K562 (cell line): ENCODE measurements around the gene GLI1. TPM values are rescaled to one million over a fixed set of nuclear protein-coding genes. Genes with fewer than 3 reads are reported as not detected.

Experiments
- ARHGAP35 ChIP-seq: fragments of 450-650 bp; IDR thresholded peaks from 2 replicates; pipeline ENCODE4 v1.6.1; 2018; ENCODE audit not compliant: partially characterized antibody
- CEBPB ChIP-seq: fragments of 450-650 bp; IDR thresholded peaks from 2 replicates; pipeline ENCODE4 v1.6.1; 2016; ENCODE audit warnings: missing genetic modification characterization, missing compliant biosample characterization
- FOXK1 ChIP-seq: sonication (generic); formaldehyde crosslinking; IDR thresholded peaks from 2 replicates; pipeline ENCODE4 v1.8.0; 2022; ENCODE audit warnings: missing genetic modification reagents, mild to moderate bottlenecking, borderline replicate concordance
- HCFC1 ChIP-seq: IDR thresholded peaks from 2 replicates; pipeline ENCODE4 v1.6.1; 2012; ENCODE audit warnings: low read depth, low read length, improper control_type of control experiment
- KDM4B ChIP-seq, 2 experiments: fragments of 450-650 bp in 1 of 2; sonication (generic) in 1 of 2; IDR thresholded peaks; 2 replicates each; pipeline ENCODE4 v1.6.1; 2016 to 2017; ENCODE audit warnings: borderline replicate concordance in 2 of 2, antibody characterized with exemption in 1 of 2, low read depth in 1 of 2, mild to moderate bottlenecking in 1 of 2
- MCM7 ChIP-seq, 2 experiments: fragments of 450-650 bp; IDR thresholded peaks; 2 replicates each; pipeline ENCODE4 v1.6.1; 2016 to 2018
- NCOA6 ChIP-seq: fragments of 450-650 bp; IDR thresholded peaks from 2 replicates; pipeline ENCODE4 v1.6.1; 2017; ENCODE audit warnings: mild to moderate bottlenecking
- NCOR1 ChIP-seq: fragments of 450-650 bp; IDR thresholded peaks from 2 replicates; pipeline ENCODE4 v1.6.1; 2016; ENCODE audit warnings: mild to moderate bottlenecking, moderate library complexity
- RBM34 ChIP-seq: fragments of 200-400 bp; formaldehyde crosslinking; IDR thresholded peaks from 2 replicates; pipeline ENCODE4 v1.6.1; 2018; ENCODE audit warnings: low read length, borderline replicate concordance; ENCODE audit not compliant: insufficient read depth
- SUPT5H ChIP-seq: fragments of 450-650 bp; IDR thresholded peaks from 2 replicates; pipeline ENCODE4 v1.6.1; 2016
- ZBTB1 ChIP-seq: sonication (generic); formaldehyde crosslinking; IDR thresholded peaks from 2 replicates; pipeline ENCODE4 v1.8.1; 2023; ENCODE audit warnings: missing genetic modification reagents, low read depth, mild to moderate bottlenecking, borderline replicate concordance
- ZNF124 ChIP-seq: sonication (generic); formaldehyde crosslinking; IDR thresholded peaks from 2 replicates; pipeline ENCODE4 v1.8.1; 2022; ENCODE audit warnings: missing genetic modification reagents
- ZNF324 ChIP-seq: fragments of 250-450 bp; sonication (Bioruptor Pico); IDR thresholded peaks from 2 replicates; pipeline ENCODE4 v1.4.0; 2020; ENCODE audit warnings: mild to moderate bottlenecking
- ZNF445 ChIP-seq: fragments of 250-450 bp; sonication (Bioruptor Pico); IDR thresholded peaks from 2 replicates; pipeline ENCODE4 v1.4.0; 2020; ENCODE audit warnings: low read depth, mild to moderate bottlenecking, moderate library complexity
- ZNF507 ChIP-seq: conservative IDR thresholded peaks from 2 replicates; pipeline ENCODE4 v1.6.1; 2017; ENCODE audit warnings: missing genetic modification characterization, missing compliant biosample characterization
- polyA plus RNA-seq, 8 experiments: library from polyadenylated mRNA; depleted of rRNA in 4 of 8; stranded (reverse) in 5 of 8; unstranded in 3 of 8; fragments of >200 nt; fragmentation: Nextera tagmentation in 2 of 8; fragmentation: Illumina TruSeq in 1 of 8; extraction: Ambion mirVana in 2 of 8; extraction: Trizol in 1 of 8; gene quantifications; 2 replicates each; pipeline versions ENCODE4 v1.2.1 to v1.2.3, GENCODE V29; 2011 to 2014; ENCODE audit warnings: inconsistent platforms in 1 of 8, missing spikeins in 1 of 8
- total RNA-seq, 7 experiments: library from RNA; depleted of rRNA in 6 of 7; stranded (reverse); fragments of >200 nt in 6 of 7; fragmentation: Illumina TruSeq in 2 of 7; extraction: Trizol in 2 of 7; gene quantifications; 2 replicates each; pipeline versions ENCODE4 v1.2.1 to v1.2.3, GENCODE V29; 2011 to 2021; ENCODE audit warnings: low replicate concordance in 1 of 7
- TF ChIP-seq, protein P1 (sequence below): sonication (generic); formaldehyde crosslinking; IDR thresholded peaks from 2 replicates; pipeline ENCODE4 v1.8.1; 2023; ENCODE audit warnings: mild to moderate bottlenecking, missing genetic modification reagents, moderate library complexity
- TF ChIP-seq, protein P2 (sequence below), 2 experiments: IDR thresholded peaks; 2 replicates each; pipeline ENCODE4 v1.6.1; 2011; ENCODE audit warnings: borderline replicate concordance in 1 of 2, control low read depth in 1 of 2, low read depth in 1 of 2, low read length in 1 of 2, mild to moderate bottlenecking in 1 of 2, mixed read lengths in 1 of 2, moderate library complexity in 1 of 2; ENCODE audit not compliant: insufficient read depth in 1 of 2, insufficient read length in 1 of 2, poor library complexity in 1 of 2, severe bottlenecking in 1 of 2; ENCODE audit errors: extremely low read depth in 1 of 2

GLI1 gene
- total and polyA plus RNA-seq, 9 of the 15 experiments (the other 6 are each of a cell fraction or from before 2014, with no cell fraction given): 0.24 to 3.7 (median 0.61) TPM

DNA sequence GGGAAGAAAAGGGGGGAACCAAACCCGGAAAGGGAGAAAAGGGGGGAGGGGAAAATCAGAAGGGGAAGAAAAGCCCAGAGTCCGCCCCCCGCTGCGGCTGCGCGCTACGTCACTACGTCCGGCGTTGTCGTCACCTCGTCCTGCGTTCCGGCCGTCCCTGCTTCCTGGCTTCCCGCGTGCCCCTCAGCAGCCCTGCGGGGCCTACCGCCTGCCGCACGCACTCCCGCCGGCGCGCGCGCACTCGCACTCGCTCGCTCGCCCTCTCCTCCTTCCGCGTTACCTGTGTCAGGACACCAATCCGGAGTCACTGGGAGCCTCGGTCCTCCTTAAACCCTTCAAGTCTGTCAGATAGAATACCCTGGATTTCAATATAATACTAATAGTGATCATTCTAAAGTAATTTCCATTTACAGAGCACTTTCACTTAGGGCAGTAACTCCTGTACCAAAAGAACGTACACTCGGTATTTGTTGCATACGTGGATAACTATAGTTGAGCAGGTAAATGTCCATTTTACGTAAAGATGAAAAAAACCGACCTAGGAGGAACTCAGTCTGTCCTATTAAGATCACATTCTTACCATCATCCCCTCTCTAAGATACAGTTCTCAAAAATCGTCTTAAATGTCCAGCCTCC, 28.5 kb upstream of the GLI1 start, which contains the start of gene R3HDM2 (continued):
- 0 out of 2 replicates have a peak, but pooled peaks have one; percentile 33 for TF ChIP-seq ZNF445 (CRISPR knock-in tag)
- TF ChIP-seq ZNF324: no peak
- peak; percentile 90 for TF ChIP-seq NCOA6
- TF ChIP-seq ZBTB1 (CRISPR knock-in tag): peak; percentile 88; the same call in 1 of the 2 replicates
- TF ChIP-seq MCM7 (IDR thresholded peaks at IDR 0.05): no peak
- TF ChIP-seq, protein P1, sequence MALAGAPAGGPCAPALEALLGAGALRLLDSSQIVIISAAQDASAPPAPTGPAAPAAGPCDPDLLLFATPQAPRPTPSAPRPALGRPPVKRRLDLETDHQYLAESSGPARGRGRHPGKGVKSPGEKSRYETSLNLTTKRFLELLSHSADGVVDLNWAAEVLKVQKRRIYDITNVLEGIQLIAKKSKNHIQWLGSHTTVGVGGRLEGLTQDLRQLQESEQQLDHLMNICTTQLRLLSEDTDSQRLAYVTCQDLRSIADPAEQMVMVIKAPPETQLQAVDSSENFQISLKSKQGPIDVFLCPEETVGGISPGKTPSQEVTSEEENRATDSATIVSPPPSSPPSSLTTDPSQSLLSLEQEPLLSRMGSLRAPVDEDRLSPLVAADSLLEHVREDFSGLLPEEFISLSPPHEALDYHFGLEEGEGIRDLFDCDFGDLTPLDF (CRISPR knock-in tag): peak; percentile 88
- no peak for TF ChIP-seq ZNF507
- TF ChIP-seq ARHGAP35: no peak
- TF ChIP-seq CEBPB (tag): no peak
- TF ChIP-seq, protein P2, sequence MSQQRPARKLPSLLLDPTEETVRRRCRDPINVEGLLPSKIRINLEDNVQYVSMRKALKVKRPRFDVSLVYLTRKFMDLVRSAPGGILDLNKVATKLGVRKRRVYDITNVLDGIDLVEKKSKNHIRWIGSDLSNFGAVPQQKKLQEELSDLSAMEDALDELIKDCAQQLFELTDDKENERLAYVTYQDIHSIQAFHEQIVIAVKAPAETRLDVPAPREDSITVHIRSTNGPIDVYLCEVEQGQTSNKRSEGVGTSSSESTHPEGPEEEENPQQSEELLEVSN (IDR thresholded peaks at IDR 0.05; ENCODE audit: borderline replicate concordance in 1 of 2, extremely low read depth in 1 of 2, insufficient read depth in 1 of 2, insufficient read length in 1 of 2, low read depth in 1 of 2, low read length in 1 of 2, poor library complexity in 1 of 2, severe bottlenecking in 1 of 2): peak; percentile 98 to 99
- 0 out of 4 replicates have a peak, but pooled peaks of 1 of the 2 experiments have one; percentile 45 for TF ChIP-seq KDM4B (IDR thresholded peaks at IDR 0.05; ENCODE audit: borderline replicate concordance in 2 of 2, low read depth in 1 of 2)
- TF ChIP-seq HCFC1: peak; percentile 66
- TF ChIP-seq ZNF124: peak; percentile 83; the same call in 1 of the 2 replicates
- 0 out of 2 replicates have a peak, but pooled peaks have one; percentile 10 for TF ChIP-seq NCOR1
- TF ChIP-seq SUPT5H: peak; percentile 90
- peak; percentile 83; the same call in 1 of the 2 replicates for TF ChIP-seq FOXK1 (CRISPR knock-in tag)
- no peak for TF ChIP-seq RBM34
